H9 (cell line): ENCODE measurements around the gene ALKAL2. TPM values are rescaled to one million over a fixed set of nuclear protein-coding genes. Genes with fewer than 3 reads are reported as not detected.

Experiments
- DNase-seq: peaks from one replicate; pipeline ENCODE4 v3.0.0-alpha.2; 2017
- H2AFZ ChIP-seq: one replicate; pipeline ENCODE4 v1.6.1; 2013; ENCODE audit warnings: mild to moderate bottlenecking, low read length, control low read depth, moderate library complexity
- H2AK5ac ChIP-seq: 2 replicates; pipeline ENCODE4 v1.6.1; 2013; ENCODE audit warnings: low read length, control low read depth, mixed read lengths; ENCODE audit not compliant: insufficient read length
- H2BK120ac ChIP-seq: one replicate; pipeline ENCODE4 v1.6.1; 2013; ENCODE audit warnings: low read depth, mild to moderate bottlenecking, low read length, control low read depth, inconsistent platforms; ENCODE audit not compliant: poor library complexity, severe bottlenecking
- H2BK12ac ChIP-seq: 2 replicates; pipeline ENCODE4 v1.6.1; 2013; ENCODE audit warnings: low read length, control low read depth, mixed read lengths, low read depth; ENCODE audit not compliant: insufficient read length
- H2BK15ac ChIP-seq: 2 replicates; pipeline ENCODE4 v1.6.1; 2013; ENCODE audit warnings: low read depth, low read length, control low read depth
- H2BK20ac ChIP-seq: one replicate; pipeline ENCODE4 v1.6.1; 2013; ENCODE audit warnings: low read depth, mild to moderate bottlenecking, low read length, control low read depth, inconsistent platforms; ENCODE audit not compliant: poor library complexity, severe bottlenecking
- H2BK5ac ChIP-seq: 2 replicates; pipeline ENCODE4 v1.6.1; 2013; ENCODE audit warnings: low read length, control low read depth, mixed read lengths; ENCODE audit not compliant: insufficient read length
- H3K14ac ChIP-seq: 2 replicates; pipeline ENCODE4 v1.6.1; 2013; ENCODE audit warnings: low read length, control low read depth; ENCODE audit not compliant: insufficient read depth
- H3K18ac ChIP-seq: 2 replicates; pipeline ENCODE4 v1.6.1; 2013; ENCODE audit warnings: low read depth, mild to moderate bottlenecking, mixed read lengths, low read length, control low read depth; ENCODE audit not compliant: insufficient read length
- H3K23ac ChIP-seq: 2 replicates; pipeline ENCODE4 v1.6.1; 2013; ENCODE audit warnings: low read length, control low read depth, mixed read lengths, low read depth; ENCODE audit not compliant: insufficient read length
- H3K23me2 ChIP-seq: 2 replicates; pipeline ENCODE4 v1.6.1; 2013; ENCODE audit warnings: low read depth, mild to moderate bottlenecking, mixed read lengths, low read length, control low read depth; ENCODE audit not compliant: insufficient read length, poor library complexity, severe bottlenecking
- H3K27ac ChIP-seq: 2 replicates; pipeline ENCODE4 v1.5.1; 2013; ENCODE audit warnings: low read length, control low read depth, mixed read lengths, low read depth; ENCODE audit not compliant: insufficient read length
- H3K27me3 ChIP-seq: 2 replicates; pipeline ENCODE4 v1.6.1; 2013; ENCODE audit warnings: low read length, control low read depth, inconsistent platforms; ENCODE audit not compliant: insufficient read depth
- H3K4ac ChIP-seq: 2 replicates; pipeline ENCODE4 v1.6.1; 2013; ENCODE audit warnings: low read depth, mild to moderate bottlenecking, control low read depth, inconsistent platforms, low read length, moderate library complexity
- H3K4me1 ChIP-seq: 2 replicates; pipeline ENCODE4 v1.6.1; 2013; ENCODE audit warnings: low read length, control low read depth, inconsistent platforms; ENCODE audit not compliant: insufficient read depth
- H3K4me2 ChIP-seq: 2 replicates; pipeline ENCODE4 v1.6.1; 2013; ENCODE audit warnings: low read length, control low read depth, mixed read lengths; ENCODE audit not compliant: insufficient read length, insufficient read depth
- H3K56ac ChIP-seq: 2 replicates; pipeline ENCODE4 v1.6.1; 2013; ENCODE audit warnings: low read depth, mild to moderate bottlenecking, mixed read lengths, low read length, control low read depth; ENCODE audit not compliant: insufficient read length
- H3K79me1 ChIP-seq: 2 replicates; pipeline ENCODE4 v1.6.1; 2013; ENCODE audit warnings: low read depth, mild to moderate bottlenecking, moderate library complexity, low read length, control low read depth, inconsistent platforms; ENCODE audit not compliant: insufficient read depth, poor library complexity, severe bottlenecking
- H3K79me2 ChIP-seq: 2 replicates; pipeline ENCODE4 v1.6.1; 2013; ENCODE audit warnings: low read length, control low read depth, inconsistent platforms; ENCODE audit not compliant: insufficient read depth
- H3K9ac ChIP-seq: 2 replicates; pipeline ENCODE4 v1.6.1; 2013; ENCODE audit warnings: low read length, control low read depth, mixed read lengths; ENCODE audit not compliant: insufficient read length; ENCODE audit errors: extremely low read depth
- H3K9me3 ChIP-seq: one replicate; pipeline ENCODE4 v1.6.1; 2013; ENCODE audit warnings: low read depth, low read length, inconsistent platforms; ENCODE audit not compliant: control insufficient read depth
- H3T11ph ChIP-seq: one replicate; pipeline ENCODE4 v1.6.1; 2013; ENCODE audit warnings: mild to moderate bottlenecking, low read length, control low read depth, inconsistent platforms
- H4K20me1 ChIP-seq: one replicate; pipeline ENCODE4 v1.6.1; 2013; ENCODE audit not compliant: control insufficient read depth, insufficient read length, insufficient read depth
- H4K5ac ChIP-seq: 2 replicates; pipeline ENCODE4 v1.6.1; 2013; ENCODE audit warnings: low read depth, mild to moderate bottlenecking, mixed read lengths, low read length, control low read depth; ENCODE audit not compliant: insufficient read length
- H4K8ac ChIP-seq: replicated peaks from 2 replicates; pipeline ENCODE4 v1.6.1; 2013; ENCODE audit warnings: low read length, control low read depth, mixed read lengths, low read depth; ENCODE audit not compliant: insufficient read length
- H4K91ac ChIP-seq: 2 replicates; pipeline ENCODE4 v1.6.1; 2013; ENCODE audit warnings: low read depth, mild to moderate bottlenecking, moderate library complexity, mixed read lengths, low read length, control low read depth; ENCODE audit not compliant: insufficient read length
- H3K27ac Mint-ChIP-seq, 3 experiments: 2 replicates in 2 of 3; 3 replicates in 1 of 3; pipeline ENCODE4 v1.8.0; 2020 to 2021; ENCODE audit warnings: mixed read lengths in 3 of 3, mild to moderate bottlenecking in 1 of 3, moderate library complexity in 1 of 3
- H3K27me3 Mint-ChIP-seq: 2 replicates; pipeline ENCODE4 v1.8.0; 2021; ENCODE audit warnings: low read depth, mild to moderate bottlenecking, moderate library complexity, mixed read lengths
- H3K36me3 Mint-ChIP-seq, 3 experiments: 2 replicates in 2 of 3; 3 replicates in 1 of 3; pipeline ENCODE4 v1.8.0; 2020 to 2021; ENCODE audit warnings: low read depth in 3 of 3, mixed read lengths in 3 of 3; ENCODE audit not compliant: insufficient read depth in 1 of 3
- H3K4me1 Mint-ChIP-seq, 2 experiments: 2 replicates each; pipeline ENCODE4 v1.8.0; 2020; ENCODE audit warnings: mixed read lengths in 2 of 2
- H3K4me3 Mint-ChIP-seq, 2 experiments: 2 replicates in 1 of 2; 3 replicates in 1 of 2; pipeline ENCODE4 v1.8.0; 2020 to 2021; ENCODE audit warnings: mild to moderate bottlenecking in 2 of 2, mixed read lengths in 2 of 2, moderate library complexity in 1 of 2
- H3K9me3 Mint-ChIP-seq, 2 experiments: 2 replicates in 1 of 2; 3 replicates in 1 of 2; pipeline ENCODE4 v1.8.0; 2020; ENCODE audit warnings: mild to moderate bottlenecking in 2 of 2, mixed read lengths in 2 of 2, moderate library complexity in 1 of 2
- WGBS: extraction: QIAGEN DNeasy Blood & Tissue Kit; methylation state at CpG from one replicate; pipeline ENCODE4 v1.1.7; 2013; ENCODE audit warnings: missing lambda C conversion rate, low lambda C conversion rate, mixed read lengths; ENCODE audit not compliant: insufficient read length; ENCODE audit errors: extremely low coverage; 5-methylcytosine and 5-hydroxymethylcytosine counted together
- total RNA-seq: library from RNA; stranded (reverse); gene quantifications from 2 replicates; pipeline ENCODE4 v1.2.1, GENCODE V29; 2021
- TF ChIP-seq, protein P1 (sequence below): fragments of 200-600 bp; sonication (generic); conservative IDR thresholded peaks from 3 replicates; pipeline ENCODE4 v1.8.0; 2021; ENCODE audit warnings: antibody characterized with exemption, mild to moderate bottlenecking

ALKAL2 gene
- total RNA-seq, 1 experiment from 2014 or later, result 0.48 TPM

DNA sequence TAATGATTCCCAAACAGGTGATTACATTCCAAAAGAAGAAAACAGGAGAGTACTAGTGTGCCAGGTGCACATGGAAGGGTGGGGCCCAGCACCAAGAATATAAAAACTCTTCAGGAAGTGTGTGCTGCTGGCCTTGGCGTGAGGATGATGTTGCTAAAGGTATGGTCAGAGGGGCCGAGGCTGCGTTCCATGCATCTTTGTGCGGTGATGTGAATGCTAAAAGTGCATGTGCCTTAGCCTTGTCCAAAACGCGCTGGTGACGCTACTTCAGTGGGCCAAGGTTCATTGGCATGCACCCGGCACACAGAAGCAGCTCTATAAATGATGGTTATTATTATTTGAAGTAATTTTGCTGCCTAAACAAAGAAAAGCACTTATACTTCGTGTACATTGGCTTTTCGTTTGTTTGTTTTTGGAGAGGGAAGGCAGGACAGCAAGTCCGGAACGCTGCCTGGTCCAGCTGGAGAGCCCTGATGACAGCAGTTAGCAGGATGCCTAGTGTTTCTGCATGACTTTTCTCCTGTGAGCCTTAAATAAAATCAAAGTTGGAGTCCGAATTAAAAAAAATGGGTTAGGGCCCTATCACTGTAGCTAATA lies 2.9 kb downstream of the ALKAL2 start:
- Histone ChIP-seq H2BK15ac (no peak overlapping the region), H3K23me2 (peaks cover 16% of the 10 kb centered on the region), H3K27ac (no peak overlapping the region), H2BK120ac (no peak overlapping the region), H2BK20ac (no peak overlapping the region), H3K4me1 (peaks cover 16% of the 10 kb centered on the region), H3K18ac (no peak overlapping the region), H3K9me3 (no peaks in the 10 kb centered on the region), H2BK5ac (no peak overlapping the region), H2AK5ac (no peak overlapping the region), H3K79me2 (no peaks in the 10 kb centered on the region), H2AFZ (no peak overlapping the region), H3K14ac (no peak overlapping the region), H3K4me2 (no peak overlapping the region), H2BK12ac (no peak overlapping the region), H4K20me1 (no peaks in the 10 kb centered on the region), H3K23ac (no peak overlapping the region), H3K27me3 (peaks cover 8% of the 10 kb centered on the region; the same call in 1 of the 2 replicates), H4K5ac (no peak overlapping the region), H3K79me1 (no peaks in the 10 kb centered on the region), H3K4ac (no peak overlapping the region), H3T11ph (no peak overlapping the region), H4K91ac (no peak overlapping the region), H3K9ac (no peak overlapping the region), H3K56ac (no peak overlapping the region), H4K8ac (no peak overlapping the region)
- Mint-ChIP-seq H3K27me3 (peaks cover 46% of the 10 kb centered on the region), H3K4me1 (peaks cover 40 to 43% of the 10 kb centered on the region in 2 experiments), H3K36me3 (peaks cover 13 to 20% (median 17%) of the 10 kb centered on the region in 3 experiments), H3K9me3 (no peaks in the 10 kb centered on the region), H3K4me3 (0 out of 5 replicates have a peak overlapping the region, but pooled peaks of 1 of the 2 experiments have one; percentile 2), H3K27ac (no peak overlapping the region)
- no CpG with 5 or more reads among the region's 13 CpGs for WGBS
- no peak for DNase-seq
- TF ChIP-seq, protein P1, sequence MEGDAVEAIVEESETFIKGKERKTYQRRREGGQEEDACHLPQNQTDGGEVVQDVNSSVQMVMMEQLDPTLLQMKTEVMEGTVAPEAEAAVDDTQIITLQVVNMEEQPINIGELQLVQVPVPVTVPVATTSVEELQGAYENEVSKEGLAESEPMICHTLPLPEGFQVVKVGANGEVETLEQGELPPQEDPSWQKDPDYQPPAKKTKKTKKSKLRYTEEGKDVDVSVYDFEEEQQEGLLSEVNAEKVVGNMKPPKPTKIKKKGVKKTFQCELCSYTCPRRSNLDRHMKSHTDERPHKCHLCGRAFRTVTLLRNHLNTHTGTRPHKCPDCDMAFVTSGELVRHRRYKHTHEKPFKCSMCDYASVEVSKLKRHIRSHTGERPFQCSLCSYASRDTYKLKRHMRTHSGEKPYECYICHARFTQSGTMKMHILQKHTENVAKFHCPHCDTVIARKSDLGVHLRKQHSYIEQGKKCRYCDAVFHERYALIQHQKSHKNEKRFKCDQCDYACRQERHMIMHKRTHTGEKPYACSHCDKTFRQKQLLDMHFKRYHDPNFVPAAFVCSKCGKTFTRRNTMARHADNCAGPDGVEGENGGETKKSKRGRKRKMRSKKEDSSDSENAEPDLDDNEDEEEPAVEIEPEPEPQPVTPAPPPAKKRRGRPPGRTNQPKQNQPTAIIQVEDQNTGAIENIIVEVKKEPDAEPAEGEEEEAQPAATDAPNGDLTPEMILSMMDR, result no peak
